A549 (cell line): ENCODE data around the gene SPAG17. TPM values are rescaled to one million over a fixed set of nuclear protein-coding genes. Genes with fewer than 3 reads are reported as not detected.

Source experiments
- ATAC-seq, 2 experiments: fragments of 200-7000 bp in 1 of 2; fragments of >200 bp in 1 of 2; cut with Nextera tagmentation in 1 of 2; cut with Tn5 transposase in 1 of 2; 3 replicates each; pipeline versions ENCODE4 v1.8.0 to v1.9.1; 2018 to 2020; ENCODE audit warnings: mild to moderate bottlenecking in 1 of 2, moderate library complexity in 1 of 2
- CTCF ChIA-PET: fragments of 300-600 bp; sonication (Branson Sonifier 250); formaldehyde crosslinking; extraction: SDS; loops from one replicate; lab custom pipeline; 2021; ENCODE audit warnings: antibody characterized with exemption, inconsistent platforms; lab: Yijun Ruan, JAX
- POLR2A ChIA-PET: fragments of 350-600 bp; formaldehyde crosslinking; extraction: SDS; loops from one replicate; lab custom pipeline; 2021; ENCODE audit warnings: antibody characterized with exemption, inconsistent platforms; lab: Yijun Ruan, JAX
- DNase-seq, 2 experiments: peaks; one replicate each; pipeline versions ENCODE4 v3.0.0 to v3.0.0-alpha.2; 2011 to 2016; ENCODE audit warnings: low read depth in 1 of 2, low spot score in 1 of 2
- FAIRE-seq: peaks from 2 replicates; lab custom pipeline; 2011; peaks lifted over from hg19 to GRCh38; lab: Jason Lieb, UNC
- H3K27ac ChIP-seq, 2 experiments: fragments of >200 bp; sonication (Bioruptor Twin); formaldehyde crosslinking; 3 replicates each; pipeline ENCODE4 v1.5.1; 2016 to 2017
- H3K4me1 ChIP-seq: fragments of >200 bp; sonication (Bioruptor Twin); formaldehyde crosslinking; 3 replicates; pipeline ENCODE4 v1.6.1; 2016
- H3K4me2 ChIP-seq: fragments of >200 bp; sonication (Bioruptor Twin); formaldehyde crosslinking; 3 replicates; pipeline ENCODE4 v1.6.1; 2016
- H3K4me3 ChIP-seq: fragments of >200 bp; sonication (Bioruptor Twin); formaldehyde crosslinking; 3 replicates; pipeline ENCODE4 v1.5.1; 2016
- H3K9me3 ChIP-seq: fragments of >200 bp; sonication (Bioruptor Twin); formaldehyde crosslinking; 3 replicates; pipeline ENCODE4 v1.6.1; 2016
- BHLHE40 ChIP-seq: IDR thresholded peaks from 2 replicates; pipeline ENCODE4 v1.6.1; 2012; ENCODE audit warnings: low read depth, low read length, inconsistent platforms
- CBX2 ChIP-seq: fragments of 200-600 bp; sonication (generic); IDR thresholded peaks from 2 replicates; pipeline ENCODE4 v1.6.1; 2016; ENCODE audit warnings: low read depth, mild to moderate bottlenecking, borderline replicate concordance
- CBX8 ChIP-seq: fragments of 200-600 bp; sonication (generic); IDR thresholded peaks from 2 replicates; pipeline ENCODE4 v1.6.1; 2016
- CEBPB ChIP-seq, 2 experiments: fragments of >200 bp in 1 of 2; sonication (Bioruptor Twin) in 1 of 2; formaldehyde crosslinking in 1 of 2; IDR thresholded peaks; 2 replicates each; pipeline ENCODE4 v1.6.1; 2012 to 2016
- CHD2 ChIP-seq: fragments of 150-350 bp; IDR thresholded peaks from 2 replicates; pipeline ENCODE4 v1.6.1; 2014; ENCODE audit warnings: low read length; ENCODE audit not compliant: partially characterized antibody
- CTCF ChIP-seq: fragments of >200 bp; sonication (Bioruptor Twin); formaldehyde crosslinking; IDR thresholded peaks from 3 replicates; pipeline ENCODE4 v1.5.1; 2016
- EHMT2 ChIP-seq: fragments of 200-600 bp; sonication (generic); IDR thresholded peaks from 2 replicates; pipeline ENCODE4 v1.6.1; 2016; ENCODE audit warnings: antibody characterized with exemption, low read depth, mild to moderate bottlenecking, moderate library complexity
- HEYL ChIP-seq: fragments of 250-450 bp; sonication (Bioruptor Pico); IDR thresholded peaks from 2 replicates; pipeline ENCODE4 v1.8.0; 2021; ENCODE audit warnings: mild to moderate bottlenecking, moderate library complexity
- HOXB13 ChIP-seq: fragments of 250-450 bp; sonication (Bioruptor Pico); IDR thresholded peaks from 2 replicates; pipeline ENCODE4 v1.5.0; 2020; ENCODE audit warnings: low read depth, mild to moderate bottlenecking, moderate library complexity
- HOXB5 ChIP-seq: fragments of 250-450 bp; sonication (Bioruptor Pico); IDR thresholded peaks from 2 replicates; pipeline ENCODE4 v1.5.0; 2020; ENCODE audit warnings: mild to moderate bottlenecking, moderate library complexity
- JUNB ChIP-seq: fragments of >200 bp; sonication (Bioruptor Twin); formaldehyde crosslinking; IDR thresholded peaks from 2 replicates; pipeline ENCODE4 v1.6.1; 2016
- MAFK ChIP-seq: fragments of 450-650 bp; IDR thresholded peaks from 2 replicates; pipeline ENCODE4 v1.6.1; 2014; ENCODE audit not compliant: partially characterized antibody
- MAZ ChIP-seq: fragments of 150-350 bp; IDR thresholded peaks from 2 replicates; pipeline ENCODE4 v1.6.1; 2014; ENCODE audit warnings: antibody characterized with exemption, low read depth, low read length, borderline replicate concordance
- NPAS2 ChIP-seq: fragments of 250-450 bp; sonication (Bioruptor Pico); IDR thresholded peaks from 2 replicates; pipeline ENCODE4 v1.8.0; 2022; ENCODE audit warnings: mild to moderate bottlenecking, moderate library complexity, borderline replicate concordance
- PHF8 ChIP-seq: fragments of 200-600 bp; sonication (generic); IDR thresholded peaks from 2 replicates; pipeline ENCODE4 v1.6.1; 2016; ENCODE audit warnings: low read depth, mild to moderate bottlenecking, antibody characterized with exemption, moderate library complexity, borderline replicate concordance
- RAD21 ChIP-seq, 2 experiments: fragments of >200 bp in 1 of 2; sonication (Bioruptor Twin) in 1 of 2; formaldehyde crosslinking in 1 of 2; IDR thresholded peaks in 1 of 2; conservative IDR thresholded peaks in 1 of 2; 2 replicates in 1 of 2; 3 replicates in 1 of 2; pipeline ENCODE4 v1.6.1; 2012 to 2018; ENCODE audit warnings: inconsistent platforms in 1 of 2
- RARB ChIP-seq: fragments of 250-450 bp; sonication (Bioruptor Pico); IDR thresholded peaks from 2 replicates; pipeline ENCODE4 v1.8.0; 2021; ENCODE audit warnings: mild to moderate bottlenecking, moderate library complexity
- TFCP2L1 ChIP-seq: fragments of 250-450 bp; sonication (Bioruptor Pico); IDR thresholded peaks from 2 replicates; pipeline ENCODE4 v1.5.0; 2021; ENCODE audit warnings: mild to moderate bottlenecking
- USF2 ChIP-seq: fragments of 450-650 bp; IDR thresholded peaks from 2 replicates; pipeline ENCODE4 v1.6.1; 2014; ENCODE audit warnings: antibody characterized with exemption
- ZC3H11A ChIP-seq: fragments of 450-650 bp; IDR thresholded peaks from 2 replicates; pipeline ENCODE4 v1.6.1; 2014; ENCODE audit warnings: antibody characterized with exemption, mild to moderate bottlenecking
- WGBS: methylation state at CpG from one replicate; pipeline ENCODE4 v1.1.6; 2017; ENCODE audit errors: missing lambda C conversion rate; 5-methylcytosine and 5-hydroxymethylcytosine counted together
- polyA plus RNA-seq, 4 experiments: library from polyadenylated mRNA; depleted of rRNA in 3 of 4; stranded (reverse); fragments of >200 nt; fragmentation: RNase III in 1 of 4; extraction: RNeasy Plus Mini Kit Qiagen cat#74134 plus additional on column Dnase treatment in 1 of 4; gene quantifications; 2 replicates in 3 of 4; 3 replicates in 1 of 4; pipeline ENCODE4 v1.2.3, GENCODE V29; 2011 to 2017
- TF ChIP-seq, protein P1 (sequence below): IDR thresholded peaks from 2 replicates; pipeline ENCODE4 v1.6.1; 2012; ENCODE audit warnings: low read depth, borderline replicate concordance
- TF ChIP-seq, protein P2 (sequence below): fragments of 200-600 bp; sonication (generic); IDR thresholded peaks from 2 replicates; pipeline ENCODE4 v1.6.1; 2016; ENCODE audit warnings: antibody characterized with exemption, mild to moderate bottlenecking, moderate library complexity
- TF ChIP-seq, protein P3 (sequence below): fragments of >200 bp; sonication (Bioruptor Twin); formaldehyde crosslinking; IDR thresholded peaks from 3 replicates; pipeline ENCODE4 v1.6.1; 2016

The SPAG17 gene
- polyA plus RNA-seq, 2 of the 4 experiments (the other 2 are of a cell fraction), result 0.13 TPM; not detected in 1

DNA sequence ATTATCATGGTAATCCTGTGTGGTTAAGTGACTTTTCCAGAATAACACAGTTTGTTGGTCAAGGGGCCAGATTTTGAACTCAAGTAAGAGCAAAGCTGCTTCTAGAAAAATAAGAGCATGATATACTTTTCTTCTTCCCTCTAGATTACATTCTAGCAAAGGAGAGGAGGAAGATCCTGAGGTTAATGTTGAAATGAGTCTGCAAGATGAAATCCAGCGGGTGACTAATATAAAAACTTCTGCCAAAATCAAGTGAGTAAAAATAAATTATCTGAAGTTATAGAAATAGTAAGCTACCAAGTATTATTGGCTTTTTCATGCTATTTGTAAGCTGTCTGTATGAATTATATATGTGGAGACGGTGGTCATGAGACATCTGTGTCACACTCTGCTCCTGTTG is 242.7 kb downstream of the SPAG17 start:
- ChIA-PET CTCF (no interaction called here), POLR2A (no interaction called here)
- TF ChIP-seq, protein P1, sequence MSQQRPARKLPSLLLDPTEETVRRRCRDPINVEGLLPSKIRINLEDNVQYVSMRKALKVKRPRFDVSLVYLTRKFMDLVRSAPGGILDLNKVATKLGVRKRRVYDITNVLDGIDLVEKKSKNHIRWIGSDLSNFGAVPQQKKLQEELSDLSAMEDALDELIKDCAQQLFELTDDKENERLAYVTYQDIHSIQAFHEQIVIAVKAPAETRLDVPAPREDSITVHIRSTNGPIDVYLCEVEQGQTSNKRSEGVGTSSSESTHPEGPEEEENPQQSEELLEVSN, result no peak
- no peak for TF ChIP-seq MAZ
- TF ChIP-seq CTCF, result no peak
- TF ChIP-seq BHLHE40, result no peak
- no peak for TF ChIP-seq NPAS2 (CRISPR knock-in tag)
- no peak for TF ChIP-seq HOXB13 (CRISPR knock-in tag)
- no peak for TF ChIP-seq RAD21 (conservative IDR thresholded peaks at IDR 0.05 in 1 of 2, IDR thresholded peaks at IDR 0.05 in 1 of 2)
- TF ChIP-seq, protein P2, sequence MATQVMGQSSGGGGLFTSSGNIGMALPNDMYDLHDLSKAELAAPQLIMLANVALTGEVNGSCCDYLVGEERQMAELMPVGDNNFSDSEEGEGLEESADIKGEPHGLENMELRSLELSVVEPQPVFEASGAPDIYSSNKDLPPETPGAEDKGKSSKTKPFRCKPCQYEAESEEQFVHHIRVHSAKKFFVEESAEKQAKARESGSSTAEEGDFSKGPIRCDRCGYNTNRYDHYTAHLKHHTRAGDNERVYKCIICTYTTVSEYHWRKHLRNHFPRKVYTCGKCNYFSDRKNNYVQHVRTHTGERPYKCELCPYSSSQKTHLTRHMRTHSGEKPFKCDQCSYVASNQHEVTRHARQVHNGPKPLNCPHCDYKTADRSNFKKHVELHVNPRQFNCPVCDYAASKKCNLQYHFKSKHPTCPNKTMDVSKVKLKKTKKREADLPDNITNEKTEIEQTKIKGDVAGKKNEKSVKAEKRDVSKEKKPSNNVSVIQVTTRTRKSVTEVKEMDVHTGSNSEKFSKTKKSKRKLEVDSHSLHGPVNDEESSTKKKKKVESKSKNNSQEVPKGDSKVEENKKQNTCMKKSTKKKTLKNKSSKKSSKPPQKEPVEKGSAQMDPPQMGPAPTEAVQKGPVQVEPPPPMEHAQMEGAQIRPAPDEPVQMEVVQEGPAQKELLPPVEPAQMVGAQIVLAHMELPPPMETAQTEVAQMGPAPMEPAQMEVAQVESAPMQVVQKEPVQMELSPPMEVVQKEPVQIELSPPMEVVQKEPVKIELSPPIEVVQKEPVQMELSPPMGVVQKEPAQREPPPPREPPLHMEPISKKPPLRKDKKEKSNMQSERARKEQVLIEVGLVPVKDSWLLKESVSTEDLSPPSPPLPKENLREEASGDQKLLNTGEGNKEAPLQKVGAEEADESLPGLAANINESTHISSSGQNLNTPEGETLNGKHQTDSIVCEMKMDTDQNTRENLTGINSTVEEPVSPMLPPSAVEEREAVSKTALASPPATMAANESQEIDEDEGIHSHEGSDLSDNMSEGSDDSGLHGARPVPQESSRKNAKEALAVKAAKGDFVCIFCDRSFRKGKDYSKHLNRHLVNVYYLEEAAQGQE, result no peak
- no peak for TF ChIP-seq ZC3H11A
- no peak for TF ChIP-seq CEBPB (IDR thresholded peaks at IDR 0.05)
- no peak for TF ChIP-seq RARB (CRISPR knock-in tag)
- TF ChIP-seq, protein P3, sequence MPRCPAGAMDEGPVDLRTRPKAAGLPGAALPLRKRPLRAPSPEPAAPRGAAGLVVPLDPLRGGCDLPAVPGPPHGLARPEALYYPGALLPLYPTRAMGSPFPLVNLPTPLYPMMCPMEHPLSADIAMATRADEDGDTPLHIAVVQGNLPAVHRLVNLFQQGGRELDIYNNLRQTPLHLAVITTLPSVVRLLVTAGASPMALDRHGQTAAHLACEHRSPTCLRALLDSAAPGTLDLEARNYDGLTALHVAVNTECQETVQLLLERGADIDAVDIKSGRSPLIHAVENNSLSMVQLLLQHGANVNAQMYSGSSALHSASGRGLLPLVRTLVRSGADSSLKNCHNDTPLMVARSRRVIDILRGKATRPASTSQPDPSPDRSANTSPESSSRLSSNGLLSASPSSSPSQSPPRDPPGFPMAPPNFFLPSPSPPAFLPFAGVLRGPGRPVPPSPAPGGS, result no peak
- no peak for TF ChIP-seq CBX8
- TF ChIP-seq TFCP2L1 (CRISPR knock-in tag), result no peak
- TF ChIP-seq PHF8, result no peak
- TF ChIP-seq HEYL (CRISPR knock-in tag), result no peak
- TF ChIP-seq HOXB5 (CRISPR knock-in tag), result no peak
- TF ChIP-seq JUNB, result no peak
- TF ChIP-seq EHMT2, result no peak
- 83% methylated on average over 2 of the region's 2 CpGs for whole genome bisulfite sequencing
- no peak for DNase-seq
- no peaks in the 10 kb centered on the region for H3K4me1 ChIP-seq
- no peak for ATAC-seq
- H3K4me2 ChIP-seq, result no peak overlapping the region
- no peaks in the 10 kb centered on the region for H3K9me3 ChIP-seq
- no peak overlapping the region for H3K27ac ChIP-seq
- no peak for FAIRE-seq
- H3K4me3 ChIP-seq, result no peak overlapping the region

DNA sequence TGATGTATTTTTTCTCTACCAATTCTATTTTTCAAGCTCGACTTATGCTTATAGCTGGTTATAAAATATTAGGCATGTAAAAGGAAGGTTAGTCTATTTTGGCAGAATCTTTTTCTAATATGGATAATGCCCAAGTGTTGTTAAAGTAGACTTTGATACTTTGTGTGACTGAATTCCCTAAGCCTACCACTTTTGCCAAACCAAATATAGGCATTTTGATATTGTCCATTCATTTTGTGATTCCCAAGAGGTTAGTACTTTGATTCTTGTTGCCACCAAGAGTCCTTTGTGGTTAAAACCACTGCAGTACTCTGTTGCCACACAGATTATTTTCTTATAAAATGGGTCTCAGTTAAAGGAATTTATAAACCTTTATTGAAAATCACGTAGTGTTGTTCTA is 251.3 kb downstream of the SPAG17 start:
- no peak for DNase-seq
- no peak for FAIRE-seq
- H3K4me2 ChIP-seq, result no peak overlapping the region
- CTCF ChIA-PET, result interaction anchor here (0.9 kb wide), 1 partner anchor 15 kb away, joined by 3 read pairs; no protein-coding TSS in a partner anchor
- no peak overlapping the region for H3K4me3 ChIP-seq
- ATAC-seq, result no peak
- TF ChIP-seq CBX2 (no peak), MAFK (no peak), USF2 (no peak), ZC3H11A (no peak), CHD2 (no peak)
- peaks cover 19% of the 10 kb centered on the region for H3K4me1 ChIP-seq
- POLR2A ChIA-PET, result no interaction called here
- H3K9me3 ChIP-seq, result no peaks in the 10 kb centered on the region
- 79% methylated on average over 2 of the region's 2 CpGs for WGBS
- H3K27ac ChIP-seq, result no peak overlapping the region
